ENCODE measurements around the gene POLR1A. TPM values are rescaled to one million over a fixed set of nuclear protein-coding genes. Genes with fewer than 3 reads are reported as not detected.

The POLR1A gene
- total RNA-seq, 1 donor from 2014 or later, result 43.2 TPM

DNA sequence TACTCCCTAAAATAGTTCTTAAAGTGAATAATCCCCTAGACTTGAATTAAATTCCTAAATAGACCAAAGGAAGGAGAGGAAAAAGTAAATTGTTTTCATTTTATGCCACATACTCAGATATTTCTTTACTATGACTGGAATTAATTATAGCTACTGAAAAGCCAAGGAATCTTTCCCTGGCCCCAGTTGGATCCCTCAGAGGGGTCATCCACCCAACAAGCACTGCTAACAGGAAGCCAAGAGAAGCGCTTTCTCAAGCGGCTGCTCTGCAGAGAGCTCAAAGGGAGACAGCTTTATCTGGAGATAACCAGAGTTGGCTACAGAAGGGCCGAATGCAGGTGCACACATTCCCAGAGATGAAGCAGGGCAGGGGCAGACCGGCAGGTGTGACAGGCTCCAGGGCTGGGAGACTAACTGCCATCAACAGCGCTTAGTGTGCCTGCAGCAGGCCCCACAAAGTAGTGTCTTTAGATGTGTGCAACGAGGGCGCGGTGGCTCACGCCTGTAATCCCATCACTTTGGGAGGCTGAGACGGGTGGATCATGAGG, 51.1 kb downstream of the POLR1A start:
- H3K4me1 Mint-ChIP-seq (ENCODE audit: unreplicated experiment), result peaks cover 18% of the 10 kb centered on the region
- H3K9me3 Mint-ChIP-seq (ENCODE audit: unreplicated experiment), result no peaks in the 10 kb centered on the region
- no peak overlapping the region for H3K4me3 Mint-ChIP-seq (ENCODE audit: unreplicated experiment)
- TF ChIP-seq, protein P1, sequence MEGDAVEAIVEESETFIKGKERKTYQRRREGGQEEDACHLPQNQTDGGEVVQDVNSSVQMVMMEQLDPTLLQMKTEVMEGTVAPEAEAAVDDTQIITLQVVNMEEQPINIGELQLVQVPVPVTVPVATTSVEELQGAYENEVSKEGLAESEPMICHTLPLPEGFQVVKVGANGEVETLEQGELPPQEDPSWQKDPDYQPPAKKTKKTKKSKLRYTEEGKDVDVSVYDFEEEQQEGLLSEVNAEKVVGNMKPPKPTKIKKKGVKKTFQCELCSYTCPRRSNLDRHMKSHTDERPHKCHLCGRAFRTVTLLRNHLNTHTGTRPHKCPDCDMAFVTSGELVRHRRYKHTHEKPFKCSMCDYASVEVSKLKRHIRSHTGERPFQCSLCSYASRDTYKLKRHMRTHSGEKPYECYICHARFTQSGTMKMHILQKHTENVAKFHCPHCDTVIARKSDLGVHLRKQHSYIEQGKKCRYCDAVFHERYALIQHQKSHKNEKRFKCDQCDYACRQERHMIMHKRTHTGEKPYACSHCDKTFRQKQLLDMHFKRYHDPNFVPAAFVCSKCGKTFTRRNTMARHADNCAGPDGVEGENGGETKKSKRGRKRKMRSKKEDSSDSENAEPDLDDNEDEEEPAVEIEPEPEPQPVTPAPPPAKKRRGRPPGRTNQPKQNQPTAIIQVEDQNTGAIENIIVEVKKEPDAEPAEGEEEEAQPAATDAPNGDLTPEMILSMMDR (IDR thresholded peaks at IDR 0.05), result no peak
- H3K27ac Mint-ChIP-seq (ENCODE audit: unreplicated experiment), result no peak overlapping the region
- no peaks in the 10 kb centered on the region for H3K27me3 Mint-ChIP-seq (ENCODE audit: unreplicated experiment)
- peaks cover 41% of the 10 kb centered on the region for H3K36me3 Mint-ChIP-seq (ENCODE audit: unreplicated experiment)
- DNase-seq (ENCODE audit: extremely low spot score, unreplicated experiment), result peak; percentile 73

DNA sequence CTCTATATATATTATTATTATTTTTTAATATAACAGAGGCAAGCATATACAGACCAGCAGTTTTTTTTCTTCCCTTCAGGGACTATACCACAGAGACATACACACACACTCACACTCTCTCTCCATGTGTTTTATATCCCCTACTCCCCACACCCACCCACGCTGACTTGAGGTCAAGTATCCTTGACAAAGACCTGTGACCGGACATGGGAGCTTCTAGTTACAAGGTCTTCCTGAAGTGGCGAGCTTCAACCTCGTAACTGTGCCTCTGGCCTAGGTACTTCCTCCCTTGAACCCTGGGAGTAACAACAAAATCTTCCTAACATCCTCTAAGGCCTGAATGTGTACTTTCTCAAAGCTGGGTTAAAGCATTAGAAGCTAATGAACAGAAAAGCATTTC, 52.5 kb downstream of the POLR1A start:
- H3K4me3 Mint-ChIP-seq (ENCODE audit: unreplicated experiment), result no peak overlapping the region
- TF ChIP-seq, protein P1 (IDR thresholded peaks at IDR 0.05), result no peak
- no peaks in the 10 kb centered on the region for H3K9me3 Mint-ChIP-seq (ENCODE audit: unreplicated experiment)
- H3K36me3 Mint-ChIP-seq (ENCODE audit: unreplicated experiment), result peaks cover 47% of the 10 kb centered on the region
- H3K27me3 Mint-ChIP-seq (ENCODE audit: unreplicated experiment), result no peaks in the 10 kb centered on the region
- H3K4me1 Mint-ChIP-seq (ENCODE audit: unreplicated experiment), result peaks cover 18% of the 10 kb centered on the region
- H3K27ac Mint-ChIP-seq (ENCODE audit: unreplicated experiment), result no peak overlapping the region
- DNase-seq (ENCODE audit: extremely low spot score, unreplicated experiment), result no peak

DNA sequence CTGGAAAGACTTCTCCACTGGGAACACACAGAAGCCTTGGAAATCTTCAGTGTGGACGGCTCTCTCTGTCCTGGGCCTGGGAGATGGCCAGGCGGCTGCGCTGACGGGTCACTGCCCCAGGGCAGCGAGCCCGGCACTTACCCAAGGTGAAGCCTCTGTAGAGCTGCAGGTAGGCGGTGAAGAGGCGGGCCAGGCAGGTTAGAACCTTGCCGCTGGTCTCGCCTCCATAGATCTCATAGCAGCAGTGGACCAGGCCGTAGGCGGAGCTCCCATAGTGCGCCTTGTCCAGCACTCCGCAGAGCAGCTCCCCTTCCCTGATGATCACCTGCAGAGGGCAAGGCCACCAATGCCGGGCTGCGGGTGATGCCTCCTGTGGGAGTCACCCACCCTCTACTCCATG, 53.0 kb downstream of the POLR1A start:
- DNase-seq (ENCODE audit: extremely low spot score, unreplicated experiment), result peak; percentile 80
- Mint-ChIP-seq H3K36me3 (ENCODE audit: unreplicated experiment) (peaks cover 47% of the 10 kb centered on the region), H3K9me3 (ENCODE audit: unreplicated experiment) (no peaks in the 10 kb centered on the region), H3K4me1 (ENCODE audit: unreplicated experiment) (peaks cover 18% of the 10 kb centered on the region), H3K27ac (ENCODE audit: unreplicated experiment) (no peak overlapping the region), H3K27me3 (ENCODE audit: unreplicated experiment) (no peaks in the 10 kb centered on the region), H3K4me3 (ENCODE audit: unreplicated experiment) (no peak overlapping the region)
- TF ChIP-seq, protein P1 (IDR thresholded peaks at IDR 0.05), result no peak

DNA sequence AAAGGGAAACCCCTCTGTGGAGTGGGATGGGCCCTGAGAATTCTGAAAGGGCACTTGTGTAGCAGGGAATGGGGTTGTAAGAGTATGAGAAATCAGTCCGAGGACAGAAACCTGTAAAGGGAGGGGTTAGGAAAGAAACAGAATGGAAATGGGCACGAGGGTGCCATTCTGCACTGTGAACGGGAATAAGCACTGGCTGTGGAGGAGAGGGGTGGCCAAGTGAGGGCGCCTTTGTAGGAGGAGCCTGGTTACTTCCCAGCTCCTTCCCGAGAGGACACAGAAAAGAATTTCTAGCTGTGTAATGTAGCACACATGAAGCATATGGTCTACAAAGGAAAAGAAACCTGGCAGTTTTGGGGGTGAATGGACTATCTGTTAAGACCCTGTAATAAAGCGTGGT, 53.4 kb downstream of the POLR1A start:
- H3K27me3 Mint-ChIP-seq (ENCODE audit: unreplicated experiment), result no peaks in the 10 kb centered on the region
- H3K4me1 Mint-ChIP-seq (ENCODE audit: unreplicated experiment), result peaks cover 18% of the 10 kb centered on the region
- H3K27ac Mint-ChIP-seq (ENCODE audit: unreplicated experiment), result no peak overlapping the region
- TF ChIP-seq, protein P1 (IDR thresholded peaks at IDR 0.05), result no peak
- no peak overlapping the region for H3K4me3 Mint-ChIP-seq (ENCODE audit: unreplicated experiment)
- H3K9me3 Mint-ChIP-seq (ENCODE audit: unreplicated experiment), result no peaks in the 10 kb centered on the region
- H3K36me3 Mint-ChIP-seq (ENCODE audit: unreplicated experiment), result peaks cover 47% of the 10 kb centered on the region
- no peak for DNase-seq (ENCODE audit: extremely low spot score, unreplicated experiment)

DNA sequence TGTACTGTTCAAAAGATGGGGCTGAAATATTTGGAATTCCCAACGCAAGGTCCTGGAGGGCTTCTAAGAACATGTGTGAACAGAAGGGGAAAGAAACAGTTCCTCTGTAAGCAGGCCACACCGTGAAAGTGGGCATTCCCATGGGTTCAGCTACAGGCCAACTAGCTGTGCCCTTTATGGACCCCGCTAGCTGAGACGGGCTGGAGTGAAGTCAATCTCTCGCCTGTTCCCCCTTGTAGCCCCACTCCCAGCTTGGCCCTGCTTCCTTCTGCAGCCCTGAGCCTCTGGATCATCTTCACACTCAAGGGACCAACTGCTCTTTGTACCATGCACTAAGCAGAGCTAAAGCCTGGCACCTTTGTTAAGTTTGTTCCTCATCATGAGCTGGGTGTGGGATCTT, 55.4 kb downstream of the POLR1A start:
- peaks cover 50% of the 10 kb centered on the region for H3K36me3 Mint-ChIP-seq (ENCODE audit: unreplicated experiment)
- no peaks in the 10 kb centered on the region for H3K9me3 Mint-ChIP-seq (ENCODE audit: unreplicated experiment)
- DNase-seq (ENCODE audit: extremely low spot score, unreplicated experiment), result peak; percentile 77
- H3K27me3 Mint-ChIP-seq (ENCODE audit: unreplicated experiment), result no peaks in the 10 kb centered on the region
- no peak overlapping the region for H3K27ac Mint-ChIP-seq (ENCODE audit: unreplicated experiment)
- TF ChIP-seq, protein P1 (IDR thresholded peaks at IDR 0.05), result no peak
- H3K4me3 Mint-ChIP-seq (ENCODE audit: unreplicated experiment), result no peak overlapping the region
- H3K4me1 Mint-ChIP-seq (ENCODE audit: unreplicated experiment), result peaks cover 19% of the 10 kb centered on the region
